Endothelial cell of umbilical vein (primary cell): ENCODE data around the gene SNAI3.

Experiments
- EZH2 ChIP-seq: IDR thresholded peaks from 2 replicates; pipeline ENCODE4 v1.6.1; 2012; ENCODE audit warnings: borderline replicate concordance, low read depth, mild to moderate bottlenecking, moderate library complexity, low read length, inconsistent platforms; ENCODE audit not compliant: severe bottlenecking
- FOS ChIP-seq: IDR thresholded peaks from 2 replicates; pipeline ENCODE4 v1.6.1; 2011; ENCODE audit warnings: mild to moderate bottlenecking, low read length, moderate library complexity, borderline replicate concordance; ENCODE audit not compliant: insufficient read depth
- POLR2A ChIP-seq: IDR thresholded peaks from 2 replicates; pipeline ENCODE4 v1.6.1; 2012; ENCODE audit warnings: low read depth, mild to moderate bottlenecking, control low read depth, low read length
- POLR2AphosphoS5 ChIP-seq: IDR thresholded peaks from 2 replicates; pipeline ENCODE4 v1.6.1; 2012; ENCODE audit warnings: low read depth, mild to moderate bottlenecking, control low read depth, low read length, moderate library complexity; ENCODE audit not compliant: insufficient read depth
- TF ChIP-seq, protein P1 (sequence below), 2 donors: IDR thresholded peaks; 1 replicate in 1 of 2; 2 replicates in 1 of 2; pipeline ENCODE4 v1.5.1; 2011; ENCODE audit warnings: low read length in 2 of 2, mild to moderate bottlenecking in 2 of 2, moderate library complexity in 2 of 2, control low read depth in 1 of 2, inconsistent platforms in 1 of 2, low read depth in 1 of 2; ENCODE audit not compliant: insufficient read depth in 1 of 2; ENCODE audit errors: extremely low read depth in 1 of 2

DNA sequence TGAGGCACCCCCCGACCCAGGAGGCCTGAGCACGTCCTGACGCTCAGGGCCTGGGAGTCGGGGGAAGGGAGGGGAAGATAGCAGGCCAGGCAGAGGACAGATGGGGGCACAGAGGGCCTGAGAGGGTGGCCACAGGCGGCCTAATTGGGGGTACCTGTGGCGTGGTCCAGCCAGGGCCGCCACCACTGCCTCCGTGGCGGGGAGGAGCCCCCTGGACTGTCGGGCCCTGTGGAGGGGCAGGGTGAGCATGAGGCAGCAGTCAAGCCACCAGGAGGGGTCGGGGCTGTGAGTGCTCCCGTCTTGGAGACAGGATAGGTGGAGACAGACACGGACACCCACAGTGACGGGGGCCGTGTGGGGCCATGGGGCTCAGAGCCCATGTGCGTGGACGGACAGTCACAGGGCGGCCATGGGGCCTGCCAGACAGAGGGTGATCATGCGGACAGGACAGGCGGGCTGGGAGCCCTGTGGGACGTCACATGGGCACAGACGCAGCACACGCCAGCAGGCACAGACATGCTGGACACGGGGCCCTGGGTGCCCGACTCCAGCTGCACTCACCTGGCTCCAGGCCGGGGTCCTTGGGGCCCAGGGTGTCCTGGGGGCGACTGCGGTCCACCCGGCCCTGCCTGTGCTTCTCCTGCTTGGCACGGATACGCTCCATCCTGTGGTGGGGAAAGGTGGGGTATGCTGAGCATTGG lies 38.7 kb upstream of the SNAI3 start:
- TF ChIP-seq, protein P1, sequence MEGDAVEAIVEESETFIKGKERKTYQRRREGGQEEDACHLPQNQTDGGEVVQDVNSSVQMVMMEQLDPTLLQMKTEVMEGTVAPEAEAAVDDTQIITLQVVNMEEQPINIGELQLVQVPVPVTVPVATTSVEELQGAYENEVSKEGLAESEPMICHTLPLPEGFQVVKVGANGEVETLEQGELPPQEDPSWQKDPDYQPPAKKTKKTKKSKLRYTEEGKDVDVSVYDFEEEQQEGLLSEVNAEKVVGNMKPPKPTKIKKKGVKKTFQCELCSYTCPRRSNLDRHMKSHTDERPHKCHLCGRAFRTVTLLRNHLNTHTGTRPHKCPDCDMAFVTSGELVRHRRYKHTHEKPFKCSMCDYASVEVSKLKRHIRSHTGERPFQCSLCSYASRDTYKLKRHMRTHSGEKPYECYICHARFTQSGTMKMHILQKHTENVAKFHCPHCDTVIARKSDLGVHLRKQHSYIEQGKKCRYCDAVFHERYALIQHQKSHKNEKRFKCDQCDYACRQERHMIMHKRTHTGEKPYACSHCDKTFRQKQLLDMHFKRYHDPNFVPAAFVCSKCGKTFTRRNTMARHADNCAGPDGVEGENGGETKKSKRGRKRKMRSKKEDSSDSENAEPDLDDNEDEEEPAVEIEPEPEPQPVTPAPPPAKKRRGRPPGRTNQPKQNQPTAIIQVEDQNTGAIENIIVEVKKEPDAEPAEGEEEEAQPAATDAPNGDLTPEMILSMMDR (IDR thresholded peaks at IDR 0.05; ENCODE audit: extremely low read depth in 1 of 2, insufficient read depth in 1 of 2, low read depth in 1 of 2, low read length in 2 of 2), result no peak
- no peak for TF ChIP-seq POLR2AphosphoS5
- no peak for TF ChIP-seq EZH2
- TF ChIP-seq POLR2A, result no peak
- no peak for TF ChIP-seq FOS
